GM18951 (cell line): ENCODE measurements around the gene LCAT.
A peak's percentile ranks its signal among the peaks of the same experiment; 100 is the strongest.

Source experiments
- POLR2A ChIP-seq: IDR thresholded peaks from 4 replicates; pipeline ENCODE4 v1.6.1; 2011; ENCODE audit warnings: mild to moderate bottlenecking; ENCODE audit not compliant: insufficient read length, insufficient read depth; ENCODE audit errors: extremely low read depth
- in situ Hi-C: fragments of 300-500 bp; cut with MboI; formaldehyde crosslinking; loops from one replicate; pipeline ENCODE4 v1.12.0; 2022; ENCODE audit warnings: low sequenced_read_pairs, mixed read lengths, inconsistent platforms; ENCODE audit not compliant: unreplicated experiment

The LCAT gene

DNA sequence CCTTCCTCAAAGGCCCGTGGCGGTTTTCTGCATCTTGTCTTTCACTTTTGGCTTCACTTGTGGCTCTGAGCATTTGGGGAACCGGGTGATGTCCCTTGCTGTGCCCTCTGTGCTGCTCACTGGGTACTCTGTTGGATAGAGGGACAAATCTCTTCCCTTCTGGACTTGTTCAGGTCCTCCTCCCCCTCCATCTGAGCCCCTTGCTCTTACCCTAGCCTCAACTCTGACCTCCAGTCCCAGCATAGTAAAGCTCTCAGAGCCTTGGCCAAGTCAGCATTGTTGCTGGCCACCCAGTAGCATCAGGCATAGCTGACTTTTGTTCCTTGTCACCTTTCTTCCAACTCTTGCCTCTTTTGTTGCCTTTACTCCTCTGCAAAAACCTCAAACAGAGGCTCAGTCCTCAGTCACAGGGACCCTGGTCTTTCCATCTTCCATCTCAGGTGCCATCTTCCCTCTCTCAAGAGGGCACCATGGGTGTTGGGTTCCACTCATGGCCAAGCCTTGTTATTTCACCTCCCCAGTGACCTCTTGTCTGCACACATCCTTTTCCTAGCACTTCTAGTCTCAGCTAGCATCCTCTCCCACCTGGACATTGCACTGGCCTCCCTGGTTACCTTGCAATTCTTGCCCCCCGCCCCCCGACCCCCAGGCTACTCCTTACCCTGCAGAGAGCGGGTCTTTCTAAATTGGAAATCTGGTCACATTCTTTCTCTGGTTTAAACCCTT lies 6.9 kb downstream of the LCAT start:
- in situ Hi-C loops = no loop called here
- peak; percentile 57 for TF ChIP-seq POLR2A

DNA sequence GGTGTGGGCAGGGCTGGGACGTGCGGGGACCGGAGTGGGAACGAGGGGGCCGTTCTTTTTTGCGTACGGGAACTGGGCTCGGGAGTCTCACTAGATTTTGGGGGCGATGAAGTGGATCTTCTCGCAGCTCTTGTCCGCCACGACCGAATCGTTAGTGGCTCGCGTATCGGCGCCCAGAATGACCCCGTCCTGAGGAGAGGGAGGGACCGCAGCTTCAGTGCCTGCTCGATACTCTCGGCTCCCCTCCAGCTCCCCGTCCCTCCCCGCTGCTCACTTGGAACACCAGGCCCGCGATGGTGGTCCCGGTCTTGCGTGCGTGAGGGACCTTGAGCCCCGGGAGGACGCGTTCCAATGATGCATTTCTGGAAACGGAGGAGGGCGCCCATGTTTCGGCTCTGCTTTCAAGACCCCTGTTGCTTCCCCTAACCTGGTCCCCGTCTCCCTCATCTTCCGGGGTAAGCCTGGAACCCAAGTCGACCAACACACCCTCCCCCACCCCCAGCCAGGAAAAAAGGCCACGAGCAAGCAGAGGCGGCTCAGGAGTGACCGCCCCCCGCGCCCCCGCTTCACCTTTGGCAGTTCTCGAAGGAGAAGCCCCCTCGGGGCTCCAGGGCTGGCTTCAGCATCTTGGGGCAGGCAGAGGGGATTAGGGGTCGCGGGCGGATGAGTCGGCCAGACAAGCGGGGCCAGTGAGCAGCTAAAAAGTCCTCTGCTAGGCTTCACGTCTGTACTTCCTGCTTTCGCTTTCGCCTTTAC lies 7.6 kb downstream of the LCAT start, which contains the start of gene PSMB10:
TSS of gene PSMB10 (minus strand) at position 727 of the 756 bp plus-strand sequence. CDS start at position 626, 101 bp downstream.
- in situ Hi-C loops = no loop called here
- peak; percentile 87 for TF ChIP-seq POLR2A

DNA sequence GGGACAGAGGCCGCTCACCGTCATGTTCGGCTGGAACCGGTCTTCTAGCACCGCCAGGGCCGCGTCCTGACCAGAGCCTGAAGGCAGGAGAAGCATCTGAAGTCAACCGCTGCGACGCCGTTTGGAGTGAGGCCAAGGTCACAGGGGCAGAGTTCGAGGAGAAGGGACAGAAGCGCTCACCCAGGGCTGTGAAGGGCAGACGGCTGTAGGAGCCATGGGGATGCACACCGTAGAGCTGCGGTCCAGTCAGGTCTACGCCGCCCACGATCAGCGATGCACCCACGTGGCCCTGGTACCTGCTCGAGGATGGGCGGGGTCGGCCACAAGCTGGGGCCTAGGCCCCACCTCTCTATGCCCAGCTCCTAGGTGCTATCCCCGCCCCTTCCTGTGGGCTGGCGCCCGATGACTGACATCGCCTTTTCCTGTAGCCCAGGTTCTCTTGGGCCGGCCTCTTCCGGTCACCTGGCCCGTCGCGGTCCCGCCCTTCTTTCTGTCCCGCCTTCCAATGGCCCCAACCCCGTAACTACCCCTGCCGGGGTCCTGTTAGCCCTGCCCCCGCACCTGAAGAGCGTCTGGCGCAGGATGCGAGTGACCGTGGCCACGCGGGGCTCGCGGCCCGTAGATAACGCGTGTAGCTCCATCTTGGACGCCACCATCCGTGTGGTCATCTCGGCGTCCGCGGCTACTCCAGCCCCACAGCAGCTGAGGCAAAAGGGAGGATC lies 8.4 kb downstream of the LCAT start:
- in situ Hi-C loops = no loop called here
- peak; percentile 93 for TF ChIP-seq POLR2A

DNA sequence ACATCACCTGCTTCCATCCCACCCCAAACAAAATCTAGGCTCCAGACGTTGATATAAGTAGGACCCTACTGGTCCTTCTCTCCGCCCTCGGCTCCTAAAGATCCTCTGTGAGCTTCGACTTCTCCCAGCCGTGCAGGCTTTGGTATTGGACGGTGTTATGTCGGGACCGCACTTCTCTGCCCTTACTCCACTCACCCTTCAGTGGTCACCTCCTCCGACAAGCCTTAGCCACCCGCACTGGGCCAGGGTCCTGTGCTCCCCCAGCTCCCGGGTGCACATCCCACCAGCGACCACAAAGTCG lies 8.9 kb downstream of the LCAT start:
- in situ Hi-C loops = no loop called here
- TF ChIP-seq POLR2A = no peak

DNA sequence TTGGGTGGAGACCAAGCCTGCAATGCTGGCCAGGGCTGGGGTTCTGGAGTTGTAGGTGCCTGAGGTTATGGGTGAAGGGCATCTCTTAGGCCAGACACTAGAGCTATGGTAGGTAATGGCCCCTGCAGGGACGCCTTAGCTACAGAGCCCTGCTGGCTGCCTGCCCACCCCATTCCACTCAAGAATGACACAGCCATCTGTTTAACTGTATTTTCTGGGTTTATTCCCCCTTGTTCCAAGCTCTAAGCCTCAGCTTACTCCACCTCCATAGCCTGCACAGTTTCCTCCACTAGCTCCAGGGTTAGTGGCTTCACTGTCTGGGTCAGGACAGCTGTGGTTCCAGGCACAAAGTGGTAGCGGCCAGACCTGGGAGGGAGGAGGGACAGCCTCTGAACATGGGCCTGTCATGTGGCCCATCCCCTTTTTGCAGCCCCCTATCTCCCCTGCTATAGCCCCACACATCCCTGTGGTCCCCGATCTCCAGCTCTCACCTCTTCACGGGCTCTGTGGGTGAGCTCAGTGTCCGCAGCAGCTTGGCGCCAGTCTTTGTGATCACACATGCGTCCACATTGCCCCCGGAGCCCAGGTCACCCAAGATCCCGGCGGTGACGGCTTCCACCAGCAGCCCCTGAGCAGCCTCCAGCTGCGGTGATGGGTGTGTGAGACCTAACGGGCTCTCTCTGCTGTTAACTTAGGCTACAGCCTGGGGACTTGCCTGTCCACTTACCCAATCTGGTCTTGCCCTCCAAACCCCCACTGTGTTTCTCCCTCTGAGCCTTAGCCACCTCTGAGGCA lies 9.4 kb downstream of the LCAT start:
- in situ Hi-C loops = no loop called here
- TF ChIP-seq POLR2A = peak; percentile 37

DNA sequence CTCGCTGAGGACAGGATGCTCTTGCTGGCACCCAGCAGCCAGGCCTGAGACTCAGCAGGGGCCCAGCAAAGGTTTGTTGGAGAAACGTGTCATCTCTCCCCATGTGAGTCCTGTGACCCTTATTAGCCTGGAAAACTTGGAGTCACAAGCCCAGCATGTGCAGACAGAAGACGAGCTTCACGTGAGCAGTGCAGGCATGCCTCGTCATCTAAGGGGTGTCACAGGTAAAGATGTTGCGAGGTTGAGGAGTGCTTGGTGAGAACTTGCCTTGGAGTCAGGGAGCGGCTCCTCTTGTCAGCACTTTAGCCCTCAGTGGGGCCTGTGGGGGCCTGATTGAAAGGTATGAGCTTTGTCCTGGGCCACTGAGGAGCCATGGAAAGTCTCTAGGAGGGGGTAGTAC lies 10.1 kb downstream of the LCAT start:
- TF ChIP-seq POLR2A = no peak
- in situ Hi-C loops = no loop called here

DNA sequence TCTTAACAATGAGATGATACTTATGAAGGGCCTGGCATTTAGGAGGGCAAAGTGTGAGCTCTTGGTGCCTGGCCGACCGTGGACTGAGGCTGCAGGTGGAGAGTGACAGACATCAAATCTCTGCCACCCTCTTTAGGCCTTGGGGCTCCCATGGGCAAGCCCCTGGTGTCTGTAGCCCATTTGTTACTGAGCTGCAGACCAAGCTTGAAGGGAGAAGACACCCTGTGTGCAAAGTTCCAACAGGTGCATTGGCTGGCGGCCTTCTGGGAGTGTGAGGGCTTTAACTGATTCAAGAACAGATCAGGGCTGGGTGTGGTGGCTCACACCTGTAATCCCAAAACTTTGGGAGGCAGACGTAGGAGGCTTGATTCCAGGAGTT lies 11.5 kb downstream of the LCAT start:
- in situ Hi-C loops = no loop called here
- no peak for TF ChIP-seq POLR2A

DNA sequence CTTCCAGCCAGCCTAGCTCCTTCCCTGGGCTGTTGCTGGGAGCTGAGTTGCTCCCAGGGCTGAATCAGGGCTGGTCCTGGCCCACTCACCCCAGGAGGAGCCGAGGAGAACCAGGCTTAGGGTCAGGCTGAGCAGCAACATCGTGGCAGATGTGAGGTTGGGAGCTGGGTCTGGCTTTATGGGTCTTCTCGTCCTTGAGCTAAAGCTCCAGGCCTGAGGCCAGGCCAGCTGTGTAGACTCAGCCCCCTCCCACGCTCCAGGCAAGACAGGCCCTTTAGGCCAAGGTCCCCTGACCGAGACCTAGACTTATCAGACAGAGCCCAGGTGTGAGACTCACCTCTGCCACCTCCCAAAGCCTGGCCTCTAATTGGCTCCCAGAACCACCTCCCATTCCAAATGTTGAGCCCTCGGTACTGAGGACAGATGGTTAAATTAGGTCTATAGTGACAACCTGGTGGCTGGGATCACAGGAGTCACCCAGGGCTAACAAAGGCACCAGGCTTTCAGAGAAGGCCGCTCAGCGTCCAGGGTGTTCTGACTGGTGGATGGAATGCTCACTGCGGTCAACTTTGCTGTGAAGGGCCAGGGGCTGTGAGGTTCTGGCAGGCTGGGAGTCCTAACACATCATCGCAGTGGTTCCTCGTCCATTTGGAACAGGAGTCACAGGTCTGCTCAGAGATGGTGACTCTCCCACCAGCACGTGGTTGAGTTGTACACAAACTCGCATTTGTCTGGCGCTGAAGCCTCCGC lies 12.0 kb downstream of the LCAT start, which contains the start of gene CTRL:
TSS of gene CTRL (minus strand) at position 151 of the 750 bp plus-strand sequence. CDS start at position 141, 10 bp downstream.
- in situ Hi-C loops = no loop called here
- no peak for TF ChIP-seq POLR2A

DNA sequence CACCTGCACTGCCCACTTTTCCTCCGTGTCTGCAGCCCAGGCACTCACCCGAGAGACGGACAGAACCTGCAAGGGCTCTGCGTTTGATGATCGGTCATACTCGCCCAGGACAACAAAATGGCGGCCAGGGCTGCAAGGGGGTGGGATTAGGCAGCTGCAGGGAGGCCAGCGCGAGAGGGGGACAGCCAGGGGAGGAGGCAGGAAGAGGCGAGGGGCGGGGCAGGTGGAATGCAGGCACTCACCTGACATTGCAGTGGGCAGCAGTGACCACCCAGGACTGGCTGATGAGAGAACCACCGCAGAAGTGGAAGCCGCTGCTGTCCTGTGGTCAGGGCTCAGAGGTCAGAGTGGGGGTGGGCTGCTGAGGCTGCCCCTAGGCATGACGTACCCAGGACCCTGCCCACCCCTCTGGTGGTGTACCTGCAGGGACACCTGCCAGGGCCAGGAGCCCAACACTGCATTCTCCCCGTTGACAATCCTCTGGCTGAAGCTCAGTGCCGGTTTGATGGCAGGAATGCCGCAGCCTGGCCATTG lies 13.2 kb downstream of the LCAT start:
- no peak for TF ChIP-seq POLR2A
- in situ Hi-C loops = no loop called here

DNA sequence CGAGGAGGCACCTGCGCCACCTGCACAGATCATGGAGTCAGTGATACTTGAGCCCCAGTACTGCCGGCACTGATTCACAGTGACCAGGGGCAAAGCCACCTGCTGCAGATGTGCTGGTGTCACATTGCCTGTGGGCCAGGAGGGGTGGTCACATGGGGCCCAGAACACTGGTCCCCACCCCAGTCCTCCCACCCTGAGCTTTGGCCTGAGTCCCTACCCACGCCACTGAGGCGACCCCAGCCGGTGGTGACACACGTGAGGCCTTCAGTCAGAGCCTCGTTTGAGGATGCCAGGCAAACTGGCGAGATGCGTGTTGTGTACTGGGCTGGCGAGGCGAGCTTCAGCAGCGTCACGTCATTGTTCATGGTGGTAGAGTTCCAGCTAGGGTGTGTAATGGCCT lies 13.7 kb downstream of the LCAT start:
- in situ Hi-C loops = no loop called here
- TF ChIP-seq POLR2A = no peak

DNA sequence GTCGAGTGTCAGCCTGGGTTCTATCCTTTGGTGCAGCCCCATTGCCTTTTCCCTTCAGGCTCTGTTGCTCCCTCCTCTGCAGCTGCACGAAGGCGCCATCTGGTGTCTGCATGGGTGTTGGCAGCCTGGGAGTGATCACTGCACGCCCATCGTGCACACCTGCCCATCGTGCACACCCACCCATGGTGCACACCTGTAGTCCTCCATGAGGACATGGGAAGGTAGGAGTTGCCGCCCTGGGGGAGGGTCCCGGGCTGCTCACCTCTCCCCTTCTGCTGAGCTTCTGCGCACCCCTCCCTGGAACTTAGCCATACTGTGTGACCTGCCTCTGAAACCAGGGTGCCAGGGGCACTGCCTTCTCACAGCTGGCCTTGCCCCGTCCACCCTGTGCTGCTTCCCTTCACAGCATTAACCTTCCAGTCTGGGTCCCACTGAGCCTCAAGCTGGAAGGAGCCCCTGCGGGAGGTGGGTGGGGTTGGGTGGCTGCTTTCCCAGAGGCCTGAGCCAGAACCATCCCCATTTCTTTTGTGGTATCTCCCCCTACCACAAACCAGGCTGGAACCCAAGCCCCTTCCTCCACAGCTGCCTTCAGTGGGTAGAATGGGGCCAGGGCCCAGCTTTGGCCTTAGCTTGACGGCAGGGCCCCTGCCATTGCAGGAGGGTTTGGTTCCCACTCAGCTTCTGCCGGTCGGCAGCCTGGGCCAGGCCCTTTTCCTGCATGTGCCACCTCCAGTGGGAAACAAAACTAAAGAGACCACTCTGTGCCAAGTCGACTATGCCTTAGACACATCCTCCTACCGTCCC lies 15.2 kb downstream of the LCAT start:
- no peak for TF ChIP-seq POLR2A
- in situ Hi-C loops = no loop called here

DNA sequence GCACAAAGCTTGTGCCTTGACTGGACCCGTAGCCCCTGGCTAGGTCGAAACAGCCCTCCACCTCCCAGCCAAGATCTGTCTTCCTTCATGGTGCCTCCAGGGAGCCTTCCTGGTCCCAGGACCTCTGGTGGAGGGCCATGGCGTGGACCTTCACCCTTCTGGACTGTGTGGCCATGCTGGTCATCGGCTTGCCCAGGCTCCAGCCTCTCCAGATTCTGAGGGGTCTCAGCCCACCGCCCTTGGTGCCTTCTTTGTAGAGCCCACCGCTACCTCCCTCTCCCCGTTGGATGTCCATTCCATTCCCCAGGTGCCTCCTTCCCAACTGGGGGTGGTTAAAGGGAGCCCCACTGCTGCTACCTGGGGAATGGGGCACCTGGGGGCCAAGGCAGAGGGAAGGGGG lies 15.8 kb downstream of the LCAT start:
- in situ Hi-C loops = no loop called here
- TF ChIP-seq POLR2A = no peak
